CD4-positive, alpha-beta T cell treated with Interleukin-6 for 4 hours (primary cell): ENCODE measurements around the gene RET.

ENCODE experiments used
- DNase-seq: peaks from one replicate; pipeline ENCODE4 v3.0.0-alpha.2; 2020; ENCODE audit warnings: mixed read lengths

The RET gene

GRCh38 chr10:43044961-43045621 lies 31.8 kb upstream of the RET start:
- DNase-seq = no peak

GRCh38 chr10:43045631-43046287 lies 31.1 kb upstream of the RET start:
- DNase-seq = no peak

- DNase-seq = no peak
Observed at GRCh38 chr10:43046288-43046991, 30.4 kb upstream of the RET start.

- no peak for DNase-seq
Observed at GRCh38 chr10:43047288-43047970, 29.4 kb upstream of the RET start.

- DNase-seq = no peak
Observed at GRCh38 chr10:43048301-43049051, 28.4 kb upstream of the RET start.

GRCh38 chr10:43049081-43049551 lies 27.8 kb upstream of the RET start:
- no peak for DNase-seq

- DNase-seq = no peak
Observed at GRCh38 chr10:43050011-43050410, 26.9 kb upstream of the RET start.

GRCh38 chr10:43053825-43054224 lies 23.0 kb upstream of the RET start:
- DNase-seq = no peak

GRCh38 chr10:43054593-43054992 lies 22.3 kb upstream of the RET start:
- no peak for DNase-seq

GRCh38 chr10:43055217-43055616 lies 21.7 kb upstream of the RET start:
- DNase-seq = no peak

GRCh38 chr10:43055991-43056567 lies 20.8 kb upstream of the RET start:
- no peak for DNase-seq

GRCh38 chr10:43056568-43057011 lies 20.3 kb upstream of the RET start:
- no peak for DNase-seq

- no peak for DNase-seq
Observed at GRCh38 chr10:43057231-43057711, 19.6 kb upstream of the RET start.

GRCh38 chr10:43057831-43058340 lies 19.0 kb upstream of the RET start:
- no peak for DNase-seq

- no peak for DNase-seq
Observed at GRCh38 chr10:43058716-43059335, 18.0 kb upstream of the RET start.

GRCh38 chr10:43059336-43059720 lies 17.5 kb upstream of the RET start:
- no peak for DNase-seq

GRCh38 chr10:43059828-43060227 lies 17.0 kb upstream of the RET start:
- DNase-seq = no peak

GRCh38 chr10:43060291-43060690 lies 16.6 kb upstream of the RET start:
- no peak for DNase-seq

GRCh38 chr10:43061331-43061730 lies 15.5 kb upstream of the RET start:
- no peak for DNase-seq

- DNase-seq = no peak
Observed at GRCh38 chr10:43061760-43062159, 15.1 kb upstream of the RET start.

- DNase-seq = no peak
Observed at GRCh38 chr10:43062402-43063160, 14.3 kb upstream of the RET start.
